ENCODE results near the gene TOP1. TPM values are rescaled to one million over a fixed set of nuclear protein-coding genes. Genes with fewer than 3 reads are reported as not detected.

Gene TOP1
- total RNA-seq, 1 donor from 2014 or later, result 26.2 TPM

DNA sequence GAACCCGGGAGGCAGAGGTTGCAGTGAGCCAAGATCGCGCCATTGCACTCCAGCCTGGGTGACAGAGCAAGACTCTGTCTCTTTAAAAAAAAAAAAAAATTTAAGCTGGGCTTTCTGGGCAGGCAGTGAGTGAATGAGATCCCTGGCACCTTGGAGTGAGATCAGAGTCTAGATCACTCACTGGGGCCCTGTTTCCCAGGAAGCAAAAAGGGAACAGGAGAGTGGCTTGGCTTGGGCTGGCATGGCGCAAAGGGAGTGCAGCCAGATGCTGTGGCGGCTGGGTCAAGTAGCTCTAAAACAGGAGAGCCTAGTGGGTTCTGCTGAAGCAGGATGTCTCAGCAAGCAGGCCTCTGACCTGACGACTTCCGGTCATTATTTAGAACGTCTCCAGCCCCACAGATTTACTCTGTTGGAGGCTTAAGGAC, 119.2 kb downstream of the TOP1 start:
- peak; percentile 27 for DNase-seq

- no peak for DNase-seq
These were observed 120.3 kb downstream of the TOP1 start for GRCh38 chr20:41148942-41149341.

- no peak for DNase-seq
These were observed 122.0 kb downstream of the TOP1 start for GRCh38 chr20:41150664-41151063.

DNA sequence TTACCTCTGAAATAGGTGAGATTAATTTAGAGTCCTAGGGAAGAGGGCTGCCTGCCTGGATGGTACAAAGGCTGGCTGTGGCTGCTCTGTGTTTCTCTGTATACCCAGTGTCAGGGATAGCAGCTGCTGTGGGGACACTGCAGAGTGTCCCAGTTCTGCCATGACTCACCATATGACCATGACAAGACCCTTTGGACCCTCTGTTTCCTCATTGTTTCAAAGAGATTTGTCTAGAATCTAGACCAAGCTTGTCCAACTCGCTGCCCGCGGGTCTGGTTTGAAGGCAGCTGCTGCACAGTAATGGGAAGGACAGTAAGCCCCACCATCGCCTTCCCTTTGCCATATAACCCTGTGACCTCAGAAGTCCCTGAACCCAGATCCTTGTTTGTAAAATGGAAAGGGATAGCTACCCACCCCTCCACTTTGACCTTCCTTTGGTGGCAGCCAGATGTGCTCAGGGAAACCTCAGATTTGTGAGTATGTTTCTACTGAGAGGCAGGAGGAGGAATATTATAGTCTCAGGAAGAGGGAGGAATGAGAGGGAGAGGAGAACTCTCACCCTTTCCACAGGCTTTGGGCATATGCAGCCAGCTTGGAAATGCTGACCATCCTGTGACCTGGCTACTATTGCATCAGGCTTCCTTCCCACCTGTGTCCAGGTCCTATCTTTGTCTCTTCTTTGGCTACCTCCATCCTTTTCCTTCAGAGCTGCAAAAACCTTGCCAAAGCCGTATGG, 122.7 kb downstream of the TOP1 start:
- no peak for DNase-seq

GRCh38 chr20:41152108-41152757, 123.6 kb downstream of the TOP1 start:
- DNase-seq, result no peak

DNA sequence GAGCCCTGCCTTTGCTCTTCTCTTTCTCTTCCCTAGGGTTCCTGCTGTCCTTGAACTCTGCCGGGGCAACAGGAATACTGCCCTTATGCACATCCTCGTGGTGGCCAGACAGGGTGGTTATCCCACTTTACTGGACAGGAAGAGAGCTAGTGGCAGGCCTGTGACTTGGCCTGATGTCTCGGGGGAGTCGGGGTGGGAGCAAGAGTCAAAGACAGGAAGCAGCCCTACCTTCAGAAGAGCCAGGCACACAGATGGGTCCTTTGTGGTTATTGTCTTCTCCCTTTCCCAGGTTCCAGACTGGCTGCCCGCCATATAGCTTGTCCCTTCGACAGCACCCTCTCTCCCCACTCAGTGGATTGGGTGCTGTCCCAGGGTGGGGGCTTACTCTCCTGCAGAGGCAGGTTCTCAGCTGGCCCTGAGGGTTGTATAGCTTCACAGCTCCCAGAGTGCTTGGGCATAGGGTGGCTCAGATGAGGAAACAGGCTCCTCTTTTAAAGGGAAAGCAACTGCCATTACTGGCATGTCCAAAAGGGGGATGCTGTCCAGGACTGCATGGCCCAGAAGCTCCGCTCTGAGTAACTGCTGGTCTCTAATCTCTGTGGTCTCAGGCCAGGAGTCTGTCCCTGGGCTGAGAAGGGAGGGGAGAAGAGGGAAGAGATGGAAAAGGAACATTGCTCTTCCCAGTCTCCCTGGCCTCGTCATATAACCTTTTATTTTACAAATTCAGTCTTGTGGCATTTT, 126.0 kb downstream of the TOP1 start:
- DNase-seq, result no peak

GRCh38 chr20:41155261-41155660, 126.6 kb downstream of the TOP1 start:
- no peak for DNase-seq

DNA sequence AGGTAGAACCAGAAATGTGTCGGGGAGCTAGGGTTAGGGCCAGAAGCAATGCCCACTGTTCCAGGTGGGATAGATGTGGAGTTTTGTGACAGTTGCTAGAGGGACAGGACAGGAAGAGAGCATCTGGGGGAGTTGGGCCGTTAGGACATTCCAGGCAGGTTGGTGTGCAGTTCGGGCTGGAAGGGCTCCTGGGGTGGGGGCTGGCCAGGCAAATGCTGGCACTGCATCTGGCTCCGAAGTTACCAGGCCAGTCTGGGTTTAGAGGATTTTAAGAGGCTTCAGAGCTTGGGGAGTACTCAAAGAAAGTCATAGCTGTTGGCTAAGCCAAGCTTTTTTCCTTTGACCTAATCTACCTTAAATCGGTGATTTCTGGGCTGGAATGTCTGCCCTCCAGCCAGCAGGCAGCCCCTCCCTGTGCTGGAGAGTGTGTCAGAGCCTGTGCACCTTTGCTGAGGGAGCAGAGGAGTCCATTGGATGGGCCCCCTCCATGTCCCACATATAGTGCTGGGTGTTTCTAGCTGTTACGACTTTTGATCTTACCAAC, 129.5 kb downstream of the TOP1 start:
- DNase-seq, result no peak

DNA sequence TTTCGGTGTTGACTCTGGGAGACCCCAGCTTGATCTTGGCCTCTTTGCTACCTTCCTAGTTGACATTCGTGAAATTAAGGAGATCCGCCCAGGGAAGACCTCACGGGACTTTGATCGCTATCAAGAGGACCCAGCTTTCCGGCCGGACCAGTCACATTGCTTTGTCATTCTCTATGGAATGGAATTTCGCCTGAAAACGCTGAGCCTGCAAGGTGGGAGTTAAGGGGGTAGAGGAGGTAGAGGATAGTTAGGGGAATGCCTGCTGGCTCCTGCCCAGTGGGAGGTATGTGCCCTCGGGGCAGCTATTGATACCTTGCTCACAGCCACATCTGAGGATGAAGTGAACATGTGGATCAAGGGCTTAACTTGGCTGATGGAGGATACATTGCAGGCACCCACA, 130.9 kb downstream of the TOP1 start:
- no peak for DNase-seq

GRCh38 chr20:41160686-41161085, 132.1 kb downstream of the TOP1 start:
- no peak for DNase-seq

DNA sequence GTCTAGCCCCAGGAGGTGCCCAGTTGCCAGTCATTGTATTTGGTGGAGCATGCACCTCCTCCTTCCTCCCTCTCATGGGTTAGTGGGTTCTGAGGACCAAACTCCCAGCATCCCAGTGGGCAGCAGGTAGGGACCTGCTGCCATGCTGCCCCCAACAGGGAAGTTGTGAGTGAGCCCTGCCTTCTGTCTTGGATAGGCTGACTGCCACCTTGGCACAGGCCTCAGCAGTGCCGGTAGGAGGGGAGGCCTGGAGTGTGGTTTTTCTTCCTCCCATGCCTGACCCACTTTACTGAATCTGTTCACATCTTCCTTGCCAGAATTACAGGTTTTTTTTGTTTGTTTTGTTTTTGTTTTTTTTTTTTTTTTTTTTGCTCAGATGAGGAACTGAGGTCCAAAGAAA, 133.3 kb downstream of the TOP1 start:
- DNase-seq, result no peak

GRCh38 chr20:41162396-41162795, 133.8 kb downstream of the TOP1 start:
- no peak for DNase-seq

GRCh38 chr20:41163821-41164220, 135.2 kb downstream of the TOP1 start:
- DNase-seq, result no peak

DNA sequence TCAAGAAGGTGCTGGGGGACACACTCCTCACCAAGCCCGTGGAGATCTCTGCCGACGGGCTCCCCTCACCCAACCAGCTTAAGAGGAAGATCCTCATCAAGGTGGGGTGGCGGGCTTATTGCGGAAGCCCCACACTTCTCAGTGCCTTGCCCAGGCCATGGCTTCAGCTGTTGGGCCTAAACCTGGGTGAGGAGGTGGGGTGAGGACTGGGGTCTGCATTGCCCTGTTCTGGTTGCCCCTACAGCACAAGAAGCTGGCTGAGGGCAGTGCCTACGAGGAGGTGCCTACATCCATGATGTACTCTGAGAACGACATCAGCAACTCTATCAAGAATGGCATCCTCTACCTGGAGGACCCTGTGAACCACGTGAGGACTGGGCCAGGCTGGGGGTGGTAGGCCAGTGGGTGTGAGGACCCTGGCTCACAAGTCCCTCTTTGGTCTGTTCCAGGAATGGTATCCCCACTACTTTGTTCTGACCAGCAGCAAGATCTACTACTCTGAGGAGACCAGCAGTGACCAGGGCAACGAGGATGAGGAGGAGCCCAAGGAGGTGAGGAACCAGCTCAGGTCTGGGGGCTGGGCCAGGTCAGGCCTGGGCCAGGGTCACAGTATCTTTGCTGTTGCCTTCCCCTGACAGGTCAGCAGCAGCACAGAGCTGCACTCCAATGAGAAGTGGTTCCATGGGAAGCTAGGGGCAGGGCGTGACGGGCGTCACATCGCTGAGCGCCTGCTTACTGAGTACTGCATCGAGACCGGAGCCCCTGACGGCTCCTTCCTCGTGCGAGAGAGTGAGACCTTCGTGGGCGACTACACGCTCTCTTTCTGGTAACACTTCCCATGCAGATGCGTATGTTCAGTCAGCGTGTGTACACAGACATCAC, 136.6 kb downstream of the TOP1 start:
- no peak for DNase-seq

- no peak for DNase-seq
These were observed 137.8 kb downstream of the TOP1 start for GRCh38 chr20:41166201-41167117.

DNA sequence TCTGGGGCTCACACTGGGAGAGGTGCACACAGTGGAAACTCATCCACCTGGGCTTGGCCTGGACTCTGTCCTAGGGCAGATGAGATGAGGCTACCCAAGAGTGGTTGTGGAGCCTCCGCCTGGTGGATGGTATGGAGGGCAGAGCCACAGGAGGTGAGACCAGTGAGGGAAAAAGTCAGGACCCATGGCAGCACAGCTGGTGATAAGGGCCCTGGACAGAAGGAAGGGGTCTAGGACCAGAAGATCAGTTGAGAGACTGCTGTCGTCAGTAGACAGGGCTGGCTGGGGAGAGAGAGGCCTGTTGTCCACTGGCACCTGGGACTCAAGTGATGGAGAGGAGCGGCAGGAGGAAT, 138.5 kb downstream of the TOP1 start:
- DNase-seq, result no peak

GRCh38 chr20:41167481-41168253, 139.0 kb downstream of the TOP1 start:
- no peak for DNase-seq

GRCh38 chr20:41168281-41169161, 139.9 kb downstream of the TOP1 start:
- no peak for DNase-seq

- no peak for DNase-seq
These were observed 140.6 kb downstream of the TOP1 start for GRCh38 chr20:41169162-41169690.
